Measurements from ENCODE around the gene DCDC2B. TPM values are rescaled to one million over a fixed set of nuclear protein-coding genes. Genes with fewer than 3 reads are reported as not detected.

The DCDC2B gene
- total and polyA plus RNA-seq, 2 of the 13 experiments (the other 11 are each of a cell fraction or from before 2014, with no cell fraction given) = not detected

- TF ChIP-seq GATA4 (IDR thresholded peaks at IDR 0.05; ENCODE audit: borderline replicate concordance, low read depth) (no peak), TBX2 (CRISPR knock-in tag; IDR thresholded peaks at IDR 0.05; ENCODE audit: borderline replicate concordance) (peak; percentile 50), TAF1 (CRISPR knock-in tag; IDR thresholded peaks at IDR 0.05) (peak; percentile 56; the same call in 1 of the 2 replicates), MTA1 (CRISPR knock-in tag; IDR thresholded peaks at IDR 0.05; ENCODE audit: borderline replicate concordance) (no peak; the same call in 1 of the 2 replicates), PCBP1 (IDR thresholded peaks at IDR 0.05; ENCODE audit: borderline replicate concordance, low read depth, low read length) (no peak), ISX (CRISPR knock-in tag; conservative IDR thresholded peaks at IDR 0.05) (no peak), ZNF644 (CRISPR knock-in tag; IDR thresholded peaks at IDR 0.05; ENCODE audit: low read depth) (no peak), ZNF530 (CRISPR knock-in tag; IDR thresholded peaks at IDR 0.05; ENCODE audit: low read depth) (no peak), SOX5 (CRISPR knock-in tag; IDR thresholded peaks at IDR 0.05; ENCODE audit: borderline replicate concordance) (no peak), PRMT3 (CRISPR knock-in tag; IDR thresholded peaks at IDR 0.05; ENCODE audit: borderline replicate concordance, low read depth) (no peak), RORA (CRISPR knock-in tag; IDR thresholded peaks at IDR 0.05) (no peak), YEATS4 (CRISPR knock-in tag; IDR thresholded peaks at IDR 0.05; ENCODE audit: borderline replicate concordance) (no peak; the same call in 1 of the 2 replicates), ZFP82 (CRISPR knock-in tag; IDR thresholded peaks at IDR 0.05; ENCODE audit: borderline replicate concordance) (no peak)
- TF ChIP-seq, protein P1, sequence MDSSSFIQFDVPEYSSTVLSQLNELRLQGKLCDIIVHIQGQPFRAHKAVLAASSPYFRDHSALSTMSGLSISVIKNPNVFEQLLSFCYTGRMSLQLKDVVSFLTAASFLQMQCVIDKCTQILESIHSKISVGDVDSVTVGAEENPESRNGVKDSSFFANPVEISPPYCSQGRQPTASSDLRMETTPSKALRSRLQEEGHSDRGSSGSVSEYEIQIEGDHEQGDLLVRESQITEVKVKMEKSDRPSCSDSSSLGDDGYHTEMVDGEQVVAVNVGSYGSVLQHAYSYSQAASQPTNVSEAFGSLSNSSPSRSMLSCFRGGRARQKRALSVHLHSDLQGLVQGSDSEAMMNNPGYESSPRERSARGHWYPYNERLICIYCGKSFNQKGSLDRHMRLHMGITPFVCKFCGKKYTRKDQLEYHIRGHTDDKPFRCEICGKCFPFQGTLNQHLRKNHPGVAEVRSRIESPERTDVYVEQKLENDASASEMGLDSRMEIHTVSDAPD (CRISPR knock-in tag; IDR thresholded peaks at IDR 0.05) = 0 out of 2 replicates have a peak, but pooled peaks have one; percentile 33
- TF ChIP-seq, protein P2, sequence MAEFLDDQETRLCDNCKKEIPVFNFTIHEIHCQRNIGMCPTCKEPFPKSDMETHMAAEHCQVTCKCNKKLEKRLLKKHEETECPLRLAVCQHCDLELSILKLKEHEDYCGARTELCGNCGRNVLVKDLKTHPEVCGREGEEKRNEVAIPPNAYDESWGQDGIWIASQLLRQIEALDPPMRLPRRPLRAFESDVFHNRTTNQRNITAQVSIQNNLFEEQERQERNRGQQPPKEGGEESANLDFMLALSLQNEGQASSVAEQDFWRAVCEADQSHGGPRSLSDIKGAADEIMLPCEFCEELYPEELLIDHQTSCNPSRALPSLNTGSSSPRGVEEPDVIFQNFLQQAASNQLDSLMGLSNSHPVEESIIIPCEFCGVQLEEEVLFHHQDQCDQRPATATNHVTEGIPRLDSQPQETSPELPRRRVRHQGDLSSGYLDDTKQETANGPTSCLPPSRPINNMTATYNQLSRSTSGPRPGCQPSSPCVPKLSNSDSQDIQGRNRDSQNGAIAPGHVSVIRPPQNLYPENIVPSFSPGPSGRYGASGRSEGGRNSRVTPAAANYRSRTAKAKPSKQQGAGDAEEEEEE (CRISPR knock-in tag; IDR thresholded peaks at IDR 0.05; ENCODE audit: borderline replicate concordance) = no peak
- TF ChIP-seq, protein P3, sequence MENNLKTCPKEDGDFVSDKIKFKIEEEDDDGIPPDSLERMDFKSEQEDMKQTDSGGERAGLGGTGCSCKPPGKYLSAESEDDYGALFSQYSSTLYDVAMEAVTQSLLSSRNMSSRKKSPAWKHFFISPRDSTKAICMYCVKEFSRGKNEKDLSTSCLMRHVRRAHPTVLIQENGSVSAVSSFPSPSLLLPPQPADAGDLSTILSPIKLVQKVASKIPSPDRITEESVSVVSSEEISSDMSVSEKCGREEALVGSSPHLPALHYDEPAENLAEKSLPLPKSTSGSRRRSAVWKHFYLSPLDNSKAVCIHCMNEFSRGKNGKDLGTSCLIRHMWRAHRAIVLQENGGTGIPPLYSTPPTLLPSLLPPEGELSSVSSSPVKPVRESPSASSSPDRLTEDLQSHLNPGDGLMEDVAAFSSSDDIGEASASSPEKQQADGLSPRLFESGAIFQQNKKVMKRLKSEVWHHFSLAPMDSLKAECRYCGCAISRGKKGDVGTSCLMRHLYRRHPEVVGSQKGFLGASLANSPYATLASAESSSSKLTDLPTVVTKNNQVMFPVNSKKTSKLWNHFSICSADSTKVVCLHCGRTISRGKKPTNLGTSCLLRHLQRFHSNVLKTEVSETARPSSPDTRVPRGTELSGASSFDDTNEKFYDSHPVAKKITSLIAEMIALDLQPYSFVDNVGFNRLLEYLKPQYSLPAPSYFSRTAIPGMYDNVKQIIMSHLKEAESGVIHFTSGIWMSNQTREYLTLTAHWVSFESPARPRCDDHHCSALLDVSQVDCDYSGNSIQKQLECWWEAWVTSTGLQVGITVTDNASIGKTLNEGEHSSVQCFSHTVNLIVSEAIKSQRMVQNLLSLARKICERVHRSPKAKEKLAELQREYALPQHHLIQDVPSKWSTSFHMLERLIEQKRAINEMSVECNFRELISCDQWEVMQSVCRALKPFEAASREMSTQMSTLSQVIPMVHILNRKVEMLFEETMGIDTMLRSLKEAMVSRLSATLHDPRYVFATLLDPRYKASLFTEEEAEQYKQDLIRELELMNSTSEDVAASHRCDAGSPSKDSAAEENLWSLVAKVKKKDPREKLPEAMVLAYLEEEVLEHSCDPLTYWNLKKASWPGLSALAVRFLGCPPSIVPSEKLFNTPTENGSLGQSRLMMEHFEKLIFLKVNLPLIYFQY (CRISPR knock-in tag; IDR thresholded peaks at IDR 0.05; ENCODE audit: borderline replicate concordance) = no peak
- TF ChIP-seq, protein P4, sequence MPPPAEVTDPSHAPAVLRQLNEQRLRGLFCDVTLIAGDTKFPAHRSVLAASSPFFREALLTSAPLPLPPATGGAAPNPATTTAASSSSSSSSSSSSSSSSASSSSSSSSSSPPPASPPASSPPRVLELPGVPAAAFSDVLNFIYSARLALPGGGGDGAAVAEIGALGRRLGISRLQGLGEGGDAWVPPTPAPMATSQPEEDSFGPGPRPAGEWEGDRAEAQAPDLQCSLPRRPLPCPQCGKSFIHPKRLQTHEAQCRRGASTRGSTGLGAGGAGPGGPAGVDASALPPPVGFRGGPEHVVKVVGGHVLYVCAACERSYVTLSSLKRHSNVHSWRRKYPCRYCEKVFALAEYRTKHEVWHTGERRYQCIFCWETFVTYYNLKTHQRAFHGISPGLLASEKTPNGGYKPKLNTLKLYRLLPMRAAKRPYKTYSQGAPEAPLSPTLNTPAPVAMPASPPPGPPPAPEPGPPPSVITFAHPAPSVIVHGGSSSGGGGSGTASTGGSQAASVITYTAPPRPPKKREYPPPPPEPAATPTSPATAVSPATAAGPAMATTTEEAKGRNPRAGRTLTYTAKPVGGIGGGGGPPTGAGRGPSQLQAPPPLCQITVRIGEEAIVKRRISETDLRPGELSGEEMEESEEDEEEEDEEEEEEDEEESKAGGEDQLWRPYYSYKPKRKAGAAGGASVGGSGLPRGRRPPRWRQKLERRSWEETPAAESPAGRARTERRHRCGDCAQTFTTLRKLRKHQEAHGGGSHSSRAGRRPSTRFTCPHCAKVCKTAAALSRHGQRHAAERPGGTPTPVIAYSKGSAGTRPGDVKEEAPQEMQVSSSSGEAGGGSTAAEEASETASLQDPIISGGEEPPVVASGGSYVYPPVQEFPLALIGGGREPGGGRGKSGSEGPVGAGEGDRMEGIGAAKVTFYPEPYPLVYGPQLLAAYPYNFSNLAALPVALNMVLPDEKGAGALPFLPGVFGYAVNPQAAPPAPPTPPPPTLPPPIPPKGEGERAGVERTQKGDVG (CRISPR knock-in tag; IDR thresholded peaks at IDR 0.05; ENCODE audit: borderline replicate concordance) = no peak
These were observed 3.2 kb upstream of the DCDC2B start, which contains the start of gene IQCC (continued) for GRCh38 chr1:32205401-32206370.
